GM12873 (cell line): ENCODE measurements around the gene SALL4.

Source experiments
- TF ChIP-seq, protein P1 (sequence below): IDR thresholded peaks from 2 replicates; pipeline ENCODE4 v1.5.1; 2012; ENCODE audit warnings: low read depth, mild to moderate bottlenecking, moderate library complexity, low read length, control low read depth; ENCODE audit not compliant: insufficient read depth; ENCODE audit errors: missing control alignments

Gene SALL4

DNA sequence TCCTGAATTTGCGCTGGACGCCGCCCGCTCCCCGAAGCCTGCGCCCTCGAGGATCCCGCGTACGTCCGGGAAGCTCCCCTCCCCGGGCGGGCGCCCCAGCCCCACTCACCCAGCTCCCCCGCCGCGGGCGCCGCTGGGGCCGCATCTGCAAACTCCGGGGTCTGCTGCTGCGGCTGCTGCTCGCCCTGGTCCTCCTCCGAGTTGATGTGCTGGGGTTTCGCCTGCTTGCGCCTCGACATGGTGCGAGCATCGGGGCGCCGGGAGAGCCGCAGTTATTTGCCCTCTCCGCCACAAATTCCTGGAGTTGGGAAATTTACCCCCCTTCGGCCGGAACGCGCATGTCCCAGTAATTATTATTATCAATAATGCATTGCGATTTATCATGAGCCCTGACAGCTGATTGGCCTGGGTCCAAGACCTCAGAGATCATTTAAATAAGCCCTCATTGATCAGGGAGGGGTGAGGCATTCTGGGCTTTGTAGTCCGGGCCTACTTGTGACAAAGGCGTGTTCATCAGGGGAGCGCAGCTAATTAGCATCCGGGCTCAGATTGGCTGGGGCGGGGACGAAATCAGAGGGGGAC, at the start of gene SALL4:
Gene SALL4, minus strand, starts transcription at position 352 of the 582 bp plus-strand sequence. Its CDS starts 113 bp downstream, at position 239.
- TF ChIP-seq, protein P1, sequence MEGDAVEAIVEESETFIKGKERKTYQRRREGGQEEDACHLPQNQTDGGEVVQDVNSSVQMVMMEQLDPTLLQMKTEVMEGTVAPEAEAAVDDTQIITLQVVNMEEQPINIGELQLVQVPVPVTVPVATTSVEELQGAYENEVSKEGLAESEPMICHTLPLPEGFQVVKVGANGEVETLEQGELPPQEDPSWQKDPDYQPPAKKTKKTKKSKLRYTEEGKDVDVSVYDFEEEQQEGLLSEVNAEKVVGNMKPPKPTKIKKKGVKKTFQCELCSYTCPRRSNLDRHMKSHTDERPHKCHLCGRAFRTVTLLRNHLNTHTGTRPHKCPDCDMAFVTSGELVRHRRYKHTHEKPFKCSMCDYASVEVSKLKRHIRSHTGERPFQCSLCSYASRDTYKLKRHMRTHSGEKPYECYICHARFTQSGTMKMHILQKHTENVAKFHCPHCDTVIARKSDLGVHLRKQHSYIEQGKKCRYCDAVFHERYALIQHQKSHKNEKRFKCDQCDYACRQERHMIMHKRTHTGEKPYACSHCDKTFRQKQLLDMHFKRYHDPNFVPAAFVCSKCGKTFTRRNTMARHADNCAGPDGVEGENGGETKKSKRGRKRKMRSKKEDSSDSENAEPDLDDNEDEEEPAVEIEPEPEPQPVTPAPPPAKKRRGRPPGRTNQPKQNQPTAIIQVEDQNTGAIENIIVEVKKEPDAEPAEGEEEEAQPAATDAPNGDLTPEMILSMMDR, result no peak

GRCh38 chr20:51848346-51848745, 46.0 kb upstream of the SALL4 start:
- TF ChIP-seq, protein P1, result no peak

DNA sequence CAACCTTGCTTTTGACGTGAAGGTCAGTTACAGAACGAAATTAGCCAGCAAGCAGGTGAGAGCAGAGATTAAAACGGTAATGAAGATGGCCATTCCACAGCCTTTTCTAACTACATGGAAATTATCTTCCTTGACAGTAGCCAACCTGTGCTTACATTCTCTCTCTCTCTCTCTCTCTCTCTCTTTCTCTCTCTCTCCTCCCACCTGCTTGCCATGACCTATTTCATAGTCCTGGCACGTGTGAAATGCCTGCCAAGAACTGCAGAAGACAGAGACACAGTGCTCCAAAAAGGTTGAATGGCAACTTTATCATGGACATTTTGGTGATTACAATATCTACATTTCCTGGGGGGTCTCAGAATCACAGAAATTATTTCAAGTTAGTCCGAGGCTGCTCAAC, 38.5 kb upstream of the SALL4 start:
- TF ChIP-seq, protein P1, result no peak

DNA sequence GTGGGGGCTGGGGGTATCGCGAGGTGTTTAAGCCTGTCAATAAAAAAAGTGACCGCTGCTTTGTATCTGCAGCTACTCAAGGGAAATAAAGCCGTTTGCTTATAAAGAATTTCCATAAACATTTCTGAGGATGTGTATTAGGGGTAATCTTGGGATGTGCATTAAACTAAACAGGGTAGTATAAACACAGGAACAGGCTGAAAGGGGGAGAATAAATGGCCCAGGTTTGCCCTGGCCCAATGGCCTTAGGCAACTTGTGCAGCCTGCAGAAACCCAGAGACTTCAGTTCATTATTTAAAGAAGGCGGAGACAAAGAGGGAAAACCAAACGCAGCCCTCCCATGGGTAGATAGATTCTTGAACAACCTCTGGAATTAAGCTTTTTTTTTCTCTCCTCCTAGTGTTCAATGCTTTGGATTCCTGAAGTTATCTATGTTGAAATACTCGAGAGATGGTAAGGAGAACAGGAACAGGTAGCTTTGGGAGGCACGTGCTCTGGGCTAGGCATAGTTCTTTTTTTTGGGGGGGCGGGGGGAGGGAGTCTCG, 35.6 kb upstream of the SALL4 start:
- TF ChIP-seq, protein P1, result no peak

GRCh38 chr20:51837436-51837835, 35.1 kb upstream of the SALL4 start:
- TF ChIP-seq, protein P1, result no peak

DNA sequence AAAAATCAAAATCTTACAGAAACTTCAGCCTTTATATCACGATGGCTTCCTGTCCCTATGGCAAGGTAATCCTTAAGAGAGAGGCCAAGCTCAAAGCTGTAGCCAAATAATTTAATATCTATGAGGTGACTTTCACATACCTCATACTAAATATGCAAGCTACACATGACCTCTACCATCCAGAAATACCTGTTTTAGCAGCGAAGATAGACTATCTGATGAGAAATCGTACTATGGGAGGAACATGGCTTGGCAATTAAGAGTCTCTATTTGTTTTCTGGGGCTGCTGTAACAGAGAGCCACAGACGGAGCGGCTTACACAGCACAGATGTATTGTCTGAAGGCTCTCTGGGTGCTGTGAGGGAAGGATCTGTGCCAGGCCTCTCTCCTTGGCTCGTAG, 31.0 kb upstream of the SALL4 start:
- TF ChIP-seq, protein P1, result no peak

DNA sequence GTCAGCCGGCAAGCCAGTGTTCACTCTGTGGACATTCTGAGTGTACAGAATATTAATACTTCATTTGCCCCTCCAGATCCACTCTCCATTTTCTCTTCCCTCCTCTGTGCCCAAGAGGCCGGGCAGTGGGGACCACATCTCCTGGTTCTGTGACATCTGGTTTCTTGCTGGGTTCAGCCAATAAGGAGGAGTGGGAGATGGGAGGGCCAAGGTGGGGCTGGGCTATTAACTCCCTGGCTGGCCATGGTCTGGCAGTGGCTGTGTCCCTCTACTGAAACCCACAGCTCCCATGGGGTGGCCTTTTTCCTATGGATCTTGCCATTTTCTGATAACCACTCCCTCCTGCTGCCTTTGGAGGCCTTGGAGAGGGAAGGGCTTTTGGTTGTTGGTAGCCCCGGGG, 30.0 kb upstream of the SALL4 start:
- TF ChIP-seq, protein P1, result no peak
